GM18511 (cell line): ENCODE measurements around the gene ARHGAP44.

ENCODE experiments used
- ATAC-seq: cut with Tn5 transposase; IDR thresholded peaks from one replicate; pipeline ENCODE4 v1.9.1; 2021; ENCODE audit warnings: mild to moderate bottlenecking, moderate library complexity; ENCODE audit not compliant: unreplicated experiment

ARHGAP44 gene

DNA sequence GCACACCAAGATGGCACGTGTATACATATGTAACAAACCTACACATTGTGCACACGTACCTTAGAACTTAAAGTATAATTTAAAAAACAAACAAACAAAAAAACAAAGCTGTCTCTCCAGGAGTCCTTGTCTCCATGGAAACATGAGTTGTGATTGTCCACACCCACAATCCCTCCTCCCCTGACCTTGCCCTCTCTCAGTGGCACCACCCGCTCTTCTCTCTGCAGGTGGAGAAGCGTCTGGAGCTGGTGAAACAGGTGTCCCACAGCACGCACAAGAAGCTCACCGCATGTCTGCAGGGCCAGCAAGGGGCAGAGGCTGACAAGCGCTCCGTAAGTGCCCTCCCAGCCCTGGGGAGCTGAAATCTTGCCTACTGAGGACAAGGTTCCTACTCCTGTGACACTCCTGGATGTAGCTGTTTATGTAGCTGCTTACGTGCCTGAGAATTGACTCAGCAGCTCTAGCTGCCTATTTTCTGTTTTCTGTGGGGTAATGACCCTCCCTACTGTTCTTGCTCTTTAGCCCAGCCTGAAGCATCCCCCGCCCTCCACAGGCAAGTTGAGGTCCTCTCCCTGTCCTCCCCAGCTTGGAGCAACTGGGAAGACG lies 107.0 kb downstream of the ARHGAP44 start:
- no peak for ATAC-seq

DNA sequence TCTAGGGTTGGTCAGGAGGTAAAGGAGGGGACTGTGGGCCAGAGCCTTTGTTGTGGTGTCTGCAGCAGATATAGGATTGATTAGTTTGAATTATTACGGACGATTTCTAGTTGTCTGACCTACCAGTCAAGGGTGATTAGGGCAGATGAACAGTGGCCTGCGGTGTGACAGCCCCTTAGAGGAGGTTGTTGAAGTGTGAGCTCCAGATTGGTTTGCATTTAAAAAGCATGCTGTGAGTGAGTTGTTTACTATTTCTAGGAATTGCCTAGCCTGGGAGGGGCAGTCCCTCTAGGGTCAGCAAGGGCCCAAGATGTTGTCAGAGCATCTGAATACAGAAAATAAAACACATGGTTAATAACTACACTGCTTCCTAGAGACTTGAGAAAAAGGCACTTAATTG lies 108.8 kb downstream of the ARHGAP44 start:
- no peak for ATAC-seq

DNA sequence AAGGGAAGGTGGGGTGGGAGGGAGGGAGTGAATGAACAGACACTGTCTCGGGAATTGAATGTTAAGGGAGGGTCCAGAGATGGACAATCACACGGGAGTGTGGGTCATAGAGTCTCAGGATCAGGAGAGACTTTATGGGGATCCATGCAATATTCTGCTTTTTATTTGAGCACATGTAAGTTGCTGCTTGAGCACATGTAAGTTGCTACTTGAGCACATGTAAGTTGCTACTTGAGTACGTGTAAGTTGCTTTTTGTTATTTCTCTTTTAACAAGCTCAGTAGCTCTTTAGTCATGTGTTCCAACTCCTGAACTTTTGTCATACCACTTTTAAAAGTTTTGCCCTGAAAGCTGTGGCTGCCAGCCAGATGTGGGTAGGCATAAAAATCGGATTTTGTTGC lies 110.3 kb downstream of the ARHGAP44 start:
- no peak for ATAC-seq

DNA sequence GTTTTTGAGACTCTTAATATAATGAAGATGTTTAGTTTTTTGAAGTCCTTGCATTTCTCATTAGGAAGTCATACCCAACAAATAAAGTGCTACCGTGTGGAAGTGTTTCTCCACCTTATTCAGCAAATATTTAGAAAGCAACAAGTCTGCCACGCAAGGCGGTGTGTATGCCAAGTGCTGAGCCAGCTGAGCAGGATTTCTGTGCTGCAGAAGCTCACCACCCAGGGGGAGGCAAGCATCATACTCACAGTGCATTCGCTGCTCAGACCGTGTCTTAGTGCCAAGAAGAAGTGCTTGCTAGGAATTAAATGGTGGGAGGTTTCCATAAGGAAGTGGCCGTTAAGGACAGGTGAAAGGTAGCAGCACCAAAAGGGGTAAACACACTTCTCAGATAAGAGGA lies 111.2 kb downstream of the ARHGAP44 start:
- ATAC-seq, result no peak

DNA sequence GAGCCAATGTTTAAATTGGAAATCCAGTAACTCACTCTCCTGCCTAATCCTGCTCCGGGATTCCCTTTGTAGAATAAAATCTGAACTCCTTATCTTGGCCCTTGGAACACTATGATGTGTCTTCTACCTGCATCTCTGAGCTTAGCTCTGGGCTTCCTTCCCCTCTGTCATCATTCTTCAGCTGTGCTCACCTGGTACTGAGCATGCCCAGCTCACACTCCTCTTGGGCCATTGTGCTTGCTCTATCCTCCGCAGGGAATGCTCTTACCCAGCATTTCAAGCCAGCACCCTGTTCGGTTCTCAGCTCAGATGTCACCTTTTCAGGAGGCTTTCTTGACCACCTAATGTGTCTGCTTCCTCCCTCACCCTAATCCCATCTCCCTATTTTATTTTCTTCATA lies 112.7 kb downstream of the ARHGAP44 start:
- ATAC-seq, result no peak

DNA sequence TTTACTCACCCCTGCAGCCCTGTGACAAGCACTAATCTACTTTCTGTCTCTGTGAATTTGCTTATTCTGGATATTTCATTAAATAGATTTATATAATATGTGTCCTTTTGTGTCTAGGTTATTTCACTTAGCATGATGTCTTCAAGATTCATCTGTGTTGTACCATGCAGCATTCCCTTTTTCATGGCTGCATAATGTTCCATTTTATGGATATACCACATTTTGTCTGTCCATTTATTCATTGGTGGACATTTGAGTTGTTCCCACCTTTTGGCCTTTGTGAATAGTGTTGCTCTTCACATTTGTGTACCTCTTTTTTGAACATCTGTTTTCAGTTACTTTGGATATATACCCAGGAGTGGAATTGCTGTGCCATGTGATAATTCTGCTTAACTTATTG lies 118.2 kb downstream of the ARHGAP44 start:
- no peak for ATAC-seq

DNA sequence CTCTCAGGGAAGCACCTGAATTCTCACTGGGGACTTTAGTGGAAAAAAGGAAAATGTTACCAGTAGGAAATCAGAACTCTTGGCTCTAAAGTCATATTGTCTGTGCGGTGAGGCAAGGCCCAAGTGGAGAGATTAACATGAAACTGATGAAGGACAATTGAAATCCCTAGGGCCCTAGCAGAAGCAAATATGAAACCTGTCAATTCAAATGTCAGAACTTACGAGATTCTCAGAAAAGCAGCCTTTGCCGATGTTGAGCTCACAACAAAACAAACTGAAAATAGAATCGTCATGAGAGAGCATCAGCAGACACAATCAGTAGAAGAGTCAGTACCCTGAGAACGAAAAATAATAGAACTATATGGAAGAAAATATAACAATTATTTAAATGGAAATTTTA lies 119.7 kb downstream of the ARHGAP44 start:
- no peak for ATAC-seq

DNA sequence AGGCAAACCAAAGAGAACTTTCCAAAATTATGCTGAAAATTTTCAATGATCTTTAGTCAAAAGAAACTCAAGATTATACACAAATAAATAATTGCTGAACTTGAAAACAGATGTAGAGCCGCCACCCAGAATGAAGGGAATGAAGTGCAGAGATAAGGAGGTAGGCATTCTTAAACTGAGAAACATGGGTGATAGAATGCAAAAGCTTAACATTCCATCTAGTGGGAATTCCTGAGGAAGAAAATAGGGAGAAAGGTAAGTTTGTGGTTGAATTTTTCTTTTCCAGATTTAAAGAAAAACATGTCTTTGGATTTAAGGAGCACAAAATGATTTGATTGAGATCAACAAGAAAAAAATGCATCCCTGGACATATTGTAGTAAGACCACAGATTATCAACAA lies 120.2 kb downstream of the ARHGAP44 start:
- no peak for ATAC-seq

DNA sequence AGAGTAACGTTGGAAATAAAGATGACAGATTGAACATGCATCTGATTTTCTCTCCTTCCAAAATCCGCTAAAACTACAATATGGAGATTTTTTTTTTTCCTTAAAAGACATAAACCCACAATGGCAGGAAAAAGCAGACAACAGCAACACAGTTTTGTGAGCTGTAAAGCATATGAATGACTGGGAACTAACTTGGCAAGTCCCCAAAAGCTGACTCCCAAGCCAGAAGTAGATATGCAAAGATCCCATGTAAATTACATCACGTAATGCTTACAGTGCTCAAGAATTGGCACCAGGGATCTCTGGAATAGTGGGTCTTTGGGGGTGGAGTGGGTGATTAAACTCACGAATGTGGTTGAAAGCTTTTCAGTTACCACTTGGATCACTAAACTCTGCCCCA lies 121.9 kb downstream of the ARHGAP44 start:
- no peak for ATAC-seq

DNA sequence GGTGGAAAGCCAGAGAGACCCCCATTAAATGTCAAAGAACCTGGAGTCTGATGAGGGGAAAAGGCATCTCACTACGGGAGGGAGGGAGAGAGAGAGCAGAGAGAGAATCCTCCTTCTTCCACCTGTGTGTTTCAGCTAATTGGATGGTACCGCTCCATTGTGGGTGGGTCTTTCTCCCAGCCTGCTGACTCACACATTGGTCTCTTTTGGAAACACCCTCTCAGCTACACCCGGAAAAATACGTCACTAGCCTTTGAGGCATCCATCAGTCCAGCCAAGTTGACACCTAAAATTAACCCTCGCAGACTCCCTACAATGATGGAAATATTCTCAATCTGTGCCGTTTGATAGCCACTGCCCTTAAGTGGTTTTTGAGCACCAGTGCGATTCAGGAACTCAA lies 128.1 kb downstream of the ARHGAP44 start:
- no peak for ATAC-seq

DNA sequence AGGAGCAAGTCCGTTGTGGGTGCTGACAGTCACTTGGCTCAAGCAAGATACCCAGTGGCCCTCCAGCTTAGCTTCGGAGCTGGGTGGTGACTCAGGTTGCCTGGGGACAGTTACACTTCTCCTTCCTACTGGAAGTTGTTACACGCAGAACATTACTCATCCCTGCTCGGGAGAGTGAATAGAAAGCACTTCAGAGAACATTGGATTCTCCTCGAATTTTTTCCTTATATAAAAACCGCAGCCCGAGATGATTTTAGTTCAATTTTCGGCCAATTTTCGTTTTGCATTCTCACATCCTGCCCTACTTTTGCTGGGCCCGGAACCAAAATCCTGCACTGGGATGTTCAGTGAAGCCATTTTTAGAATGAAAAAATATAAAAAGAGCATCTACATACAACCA lies 128.8 kb downstream of the ARHGAP44 start:
- no peak for ATAC-seq

DNA sequence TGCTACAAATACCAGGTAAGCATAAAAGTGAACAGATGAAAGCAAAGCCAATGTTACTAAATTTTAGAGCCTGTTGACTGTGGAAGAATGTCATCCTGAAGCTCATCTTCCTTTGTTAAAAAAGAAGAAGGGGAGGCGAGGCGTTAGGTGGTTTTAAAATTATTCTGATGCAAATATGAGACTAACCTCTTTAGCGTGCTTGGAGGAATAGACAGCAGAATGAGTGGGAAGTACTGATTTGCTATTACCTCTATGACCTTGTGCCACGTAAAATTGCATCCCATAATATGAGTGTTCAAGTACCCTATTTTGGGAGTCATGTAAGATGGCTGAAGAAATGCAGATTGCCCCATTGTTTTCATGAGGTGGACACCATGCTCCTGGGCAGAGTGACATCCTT lies 132.8 kb downstream of the ARHGAP44 start:
- no peak for ATAC-seq

DNA sequence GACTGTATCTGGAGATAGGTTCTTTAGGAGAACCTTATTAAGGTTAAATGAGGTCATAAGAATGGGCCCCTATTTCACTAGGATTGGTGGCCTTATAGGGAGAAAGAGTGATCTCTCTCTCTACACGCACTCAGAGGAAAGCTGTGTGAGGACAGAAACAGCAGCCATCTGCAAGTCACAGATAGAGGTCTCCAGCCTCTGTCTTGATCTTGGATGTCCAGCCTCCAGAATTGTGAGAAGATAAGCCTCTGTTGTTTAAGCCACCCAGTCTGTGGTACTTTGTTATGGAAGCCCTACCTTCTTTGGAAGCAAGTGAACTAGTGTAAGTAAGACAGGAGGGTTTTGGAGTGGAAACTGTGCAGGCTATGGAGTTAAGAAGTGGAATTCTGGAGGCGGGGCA lies 135.3 kb downstream of the ARHGAP44 start:
- no peak for ATAC-seq

DNA sequence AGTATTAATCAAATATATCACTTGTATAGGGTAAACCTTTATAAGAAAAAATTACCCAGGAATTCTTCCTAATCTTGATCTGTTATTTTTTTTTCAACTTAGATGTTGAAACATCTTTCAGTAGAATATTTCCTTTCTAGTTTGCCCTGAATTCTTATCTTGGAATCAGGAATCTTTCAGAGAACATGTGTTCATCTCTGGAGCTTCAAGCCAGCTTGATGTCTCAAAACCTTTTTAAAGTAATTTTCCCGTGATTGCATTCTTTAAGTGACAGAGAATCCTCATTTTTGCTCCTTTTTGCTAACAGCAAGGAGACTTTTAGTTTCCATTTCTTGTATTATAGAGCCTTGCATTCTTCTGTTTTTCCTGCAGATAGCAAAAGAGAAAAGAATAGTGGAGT lies 137.7 kb downstream of the ARHGAP44 start:
- no peak for ATAC-seq

DNA sequence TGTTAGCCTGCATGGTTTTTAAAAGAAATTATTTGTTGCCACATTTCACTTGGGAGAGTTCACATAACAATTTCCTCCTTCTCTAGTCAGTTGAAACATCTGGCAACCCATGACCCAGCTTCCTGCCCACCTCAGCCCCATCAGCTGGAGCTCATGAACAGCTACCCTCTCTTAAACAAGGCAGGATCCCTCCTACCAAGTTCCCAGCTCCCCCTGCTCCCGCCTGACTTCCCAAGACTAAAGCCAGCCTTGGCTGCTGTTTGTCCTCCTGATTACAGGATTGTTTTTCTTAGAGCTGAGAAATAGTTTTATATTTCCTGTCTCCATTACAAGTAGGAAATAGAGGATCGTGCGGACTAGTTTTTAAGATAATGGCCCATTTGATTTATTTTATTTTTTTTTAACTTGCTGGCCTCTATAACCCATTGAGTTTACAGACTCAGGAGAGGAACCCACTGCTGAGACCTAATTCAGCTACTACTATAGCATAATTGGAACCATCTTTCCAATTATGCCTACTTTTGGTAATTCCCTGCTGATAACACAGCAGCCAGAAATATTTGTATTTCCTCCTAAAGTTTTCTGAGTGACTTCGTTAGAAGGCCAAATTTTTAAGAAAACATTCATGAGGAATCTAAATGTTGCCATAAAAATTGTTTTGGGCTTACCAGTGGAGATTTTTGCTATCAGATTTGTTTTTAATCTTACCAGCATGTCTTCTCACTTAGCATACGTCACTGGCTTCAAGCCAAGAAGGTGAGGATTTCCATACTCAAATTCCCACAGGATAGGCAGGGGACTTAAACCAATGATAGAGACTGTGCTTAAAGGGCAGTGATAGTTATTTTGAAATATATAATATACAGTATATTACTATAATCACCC lies 138.5 kb downstream of the ARHGAP44 start:
- no peak for ATAC-seq

DNA sequence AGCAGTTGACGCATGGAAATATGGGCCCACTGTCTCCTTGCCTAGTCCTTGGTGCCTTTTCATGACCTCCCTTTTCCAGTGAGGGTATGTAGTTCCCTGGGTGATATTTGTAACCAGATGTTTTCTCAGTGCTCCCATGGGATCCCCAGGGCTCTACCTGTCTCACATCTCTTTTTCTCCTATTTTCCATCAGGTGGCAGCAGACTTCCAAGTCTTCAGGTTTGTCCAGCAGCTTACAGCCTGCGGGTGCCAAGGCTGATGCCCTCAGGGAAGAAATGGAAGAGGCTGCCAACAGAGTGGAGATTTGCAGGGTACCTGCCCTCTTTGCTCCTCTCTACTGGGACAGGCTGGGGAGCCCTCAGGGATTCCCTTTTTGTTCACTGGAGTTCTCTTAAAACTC lies 139.4 kb downstream of the ARHGAP44 start:
- ATAC-seq, result no peak

DNA sequence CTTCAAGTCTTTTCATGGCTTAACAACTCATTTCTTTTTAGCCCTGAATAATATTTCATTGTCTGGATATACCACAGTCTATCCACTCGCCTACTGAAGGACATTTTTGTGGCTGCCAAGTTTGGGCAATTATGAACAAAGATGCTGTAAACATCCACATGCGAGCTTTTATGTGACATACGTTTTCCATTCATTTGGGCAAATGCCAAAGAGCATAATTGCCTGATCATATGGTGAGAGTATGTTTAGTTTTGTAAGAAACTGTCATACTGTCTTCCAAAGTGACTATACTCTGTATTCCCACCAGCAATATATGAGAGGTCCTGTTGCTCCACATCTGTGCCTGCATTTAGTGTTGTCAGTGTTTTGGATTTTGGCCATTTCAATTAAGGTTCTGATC lies 147.2 kb downstream of the ARHGAP44 start:
- ATAC-seq, result no peak

DNA sequence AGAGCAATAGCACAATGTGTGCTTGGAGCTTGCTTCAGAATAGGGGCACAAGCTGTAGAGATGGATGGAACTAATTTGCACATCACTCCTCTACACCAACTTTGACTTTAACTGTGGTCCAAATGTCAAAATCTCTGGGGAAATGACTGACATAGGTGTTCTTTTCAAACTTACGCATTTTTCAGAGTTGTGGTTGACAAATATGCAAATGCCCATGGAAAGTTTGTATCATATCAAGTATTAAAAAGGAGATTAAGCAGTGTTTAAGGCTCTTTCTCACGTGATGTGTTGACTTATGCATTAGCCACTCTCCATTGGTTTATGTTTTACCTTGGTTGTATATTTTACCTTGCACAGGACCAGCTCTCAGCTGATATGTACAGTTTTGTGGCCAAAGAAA lies 151.4 kb downstream of the ARHGAP44 start:
- no peak for ATAC-seq

DNA sequence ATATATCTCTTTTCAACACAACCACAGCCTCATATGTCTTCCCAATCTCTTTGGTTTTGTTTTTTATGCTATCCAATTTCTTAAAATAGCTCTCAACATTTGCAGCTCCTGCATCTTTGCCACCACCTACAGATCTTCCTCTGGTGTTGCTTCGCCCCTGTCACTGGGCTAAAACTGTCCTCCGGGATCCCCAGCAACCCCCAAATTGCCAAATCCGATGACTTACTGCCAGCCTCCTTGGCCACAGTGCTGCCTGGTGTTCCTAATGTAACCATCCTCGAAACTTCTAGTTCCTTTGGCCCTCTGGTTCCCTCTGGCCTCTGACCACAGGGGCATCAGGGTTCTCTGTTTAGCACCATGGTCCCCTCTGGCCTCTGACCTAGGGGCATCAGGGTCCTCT lies 157.7 kb downstream of the ARHGAP44 start:
- no peak for ATAC-seq

DNA sequence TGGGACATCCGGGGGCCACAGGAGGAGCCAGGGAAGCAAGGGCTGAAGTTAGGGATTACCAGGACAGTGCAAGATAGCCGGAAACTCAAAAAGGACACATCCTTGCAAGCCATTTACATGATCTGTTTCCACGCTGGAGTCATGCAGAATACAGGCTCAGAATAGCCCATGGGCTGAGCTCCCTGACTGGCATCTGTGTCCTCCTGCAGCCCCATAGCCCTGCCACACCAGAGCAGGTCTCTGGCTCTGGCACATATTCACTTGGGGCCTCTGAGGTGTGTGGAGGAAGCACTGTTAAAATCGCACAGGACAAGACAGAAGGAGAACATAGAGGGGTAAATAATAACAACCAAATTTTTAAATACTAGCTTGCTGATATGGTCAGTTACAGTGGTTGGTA lies 162.7 kb downstream of the ARHGAP44 start:
- no peak for ATAC-seq

DNA sequence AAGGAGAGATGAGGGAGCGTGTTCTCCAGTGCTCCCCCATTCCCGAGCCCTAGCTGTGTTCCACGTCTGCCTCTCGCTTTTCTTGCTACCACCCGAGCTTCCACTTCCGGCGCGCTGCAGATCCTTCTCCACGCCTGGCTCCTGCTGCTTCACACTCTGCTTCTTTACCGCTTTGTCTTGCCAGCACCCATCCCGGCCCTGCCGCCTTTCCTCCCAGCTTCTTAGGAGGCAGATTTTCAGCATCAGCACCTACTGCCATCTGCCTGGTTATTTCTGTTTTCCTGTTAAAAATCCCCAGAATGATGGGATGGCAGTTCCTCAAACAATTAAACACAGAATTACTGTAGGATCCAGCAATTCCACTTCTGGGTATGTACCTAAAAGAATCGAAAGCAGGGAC lies 163.9 kb downstream of the ARHGAP44 start:
- ATAC-seq, result no peak

DNA sequence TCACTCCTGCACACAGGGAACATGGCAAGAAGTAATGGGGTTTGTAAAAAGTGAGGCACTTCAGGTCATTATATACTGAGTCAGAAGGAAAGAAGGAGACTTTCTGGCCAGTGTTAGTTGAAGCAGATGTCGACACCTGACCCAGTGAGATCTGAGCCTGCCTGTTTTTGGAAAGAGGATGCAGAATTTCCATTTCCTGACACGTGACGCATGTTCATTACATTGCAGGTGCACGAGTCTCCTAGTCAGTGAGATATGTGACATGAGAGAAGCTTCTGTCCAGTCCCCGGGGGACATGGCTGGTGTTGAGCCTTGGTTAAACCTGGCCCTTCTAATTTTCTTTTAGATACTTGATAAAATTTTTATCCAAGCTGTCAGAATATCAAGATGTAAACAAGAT lies 166.2 kb downstream of the ARHGAP44 start:
- ATAC-seq, result no peak

DNA sequence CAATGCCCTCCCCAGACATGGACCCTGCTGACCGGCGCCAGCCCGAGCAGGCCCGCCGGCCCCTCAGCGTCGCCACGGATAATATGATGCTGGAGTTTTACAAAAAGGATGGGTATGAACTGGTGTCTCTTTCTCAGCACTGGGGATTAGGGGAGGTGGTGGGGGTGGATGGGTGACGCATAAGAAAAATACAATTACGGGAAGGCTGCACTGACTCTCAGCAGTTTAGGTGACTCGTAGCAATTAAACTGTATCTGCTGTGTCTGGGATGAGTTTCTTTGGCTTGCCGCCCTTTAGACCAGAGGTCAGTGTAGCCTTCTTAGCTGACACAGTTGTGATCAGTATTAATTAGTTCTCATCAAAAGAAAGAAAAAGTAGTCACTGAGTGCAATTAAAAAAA lies 169.5 kb downstream of the ARHGAP44 start:
- no peak for ATAC-seq
